MM.1S (cell line): Measurements from ENCODE around the gene IL2RA.

Source experiments
- DNase-seq: peaks from one replicate; pipeline ENCODE4 v3.0.0-alpha.2; 2015
- H2AFZ ChIP-seq: fragments of 300-600 bp; sonication (generic); 2 replicates; pipeline ENCODE4 v1.6.0; 2016; ENCODE audit warnings: antibody characterized with exemption, low read length
- H3F3A ChIP-seq: fragments of 300-600 bp; sonication (generic); 2 replicates; pipeline ENCODE4 v1.6.1; 2016; ENCODE audit warnings: mild to moderate bottlenecking, antibody characterized with exemption, low read length, moderate library complexity, mixed read lengths; ENCODE audit not compliant: insufficient read depth
- H3K27ac ChIP-seq: fragments of 300-600 bp; sonication (generic); 2 replicates; pipeline ENCODE4 v1.5.1; 2016; ENCODE audit warnings: mild to moderate bottlenecking, low read length
- H3K27me3 ChIP-seq: fragments of 300-600 bp; sonication (generic); replicated peaks from 2 replicates; pipeline ENCODE4 v1.6.0; 2016; ENCODE audit warnings: low read length; ENCODE audit not compliant: insufficient read depth
- H3K36me3 ChIP-seq: fragments of 300-600 bp; sonication (generic); replicated peaks from 2 replicates; pipeline ENCODE4 v1.6.1; 2016; ENCODE audit warnings: mild to moderate bottlenecking, low read length, mixed read lengths; ENCODE audit not compliant: insufficient read depth
- H3K4me1 ChIP-seq: fragments of 300-600 bp; sonication (generic); 2 replicates; pipeline ENCODE4 v1.6.1; 2016; ENCODE audit warnings: low read length, mixed read lengths
- H3K4me2 ChIP-seq: fragments of 300-600 bp; sonication (generic); 2 replicates; pipeline ENCODE4 v1.6.0; 2016; ENCODE audit warnings: low read depth, low read length
- H3K4me3 ChIP-seq: fragments of 300-600 bp; sonication (generic); 2 replicates; pipeline ENCODE4 v1.5.1; 2016; ENCODE audit warnings: low read length, mixed read lengths
- H3K79me2 ChIP-seq: fragments of 300-600 bp; sonication (generic); 2 replicates; pipeline ENCODE4 v1.6.1; 2016; ENCODE audit warnings: mixed run types, low read length, mixed read lengths
- H3K9ac ChIP-seq: fragments of 300-600 bp; sonication (generic); 2 replicates; pipeline ENCODE4 v1.6.1; 2016; ENCODE audit warnings: low read length, mixed read lengths
- H3K9me2 ChIP-seq: fragments of 300-600 bp; sonication (generic); replicated peaks from 2 replicates; pipeline ENCODE4 v1.6.1; 2016; ENCODE audit warnings: mild to moderate bottlenecking, low read length, mixed read lengths; ENCODE audit not compliant: insufficient read depth
- H3K9me3 ChIP-seq: fragments of 300-600 bp; sonication (generic); replicated peaks from 2 replicates; pipeline ENCODE4 v1.6.1; 2016; ENCODE audit warnings: mild to moderate bottlenecking, low read length, mixed read lengths; ENCODE audit not compliant: insufficient read depth
- H4K20me1 ChIP-seq: fragments of 300-600 bp; sonication (generic); 2 replicates; pipeline ENCODE4 v1.6.1; 2016; ENCODE audit warnings: mild to moderate bottlenecking, low read length, moderate library complexity, mixed read lengths; ENCODE audit not compliant: insufficient read depth
- CTCF ChIP-seq: fragments of 300-600 bp; sonication (generic); IDR thresholded peaks from 2 replicates; pipeline ENCODE4 v1.5.1; 2016; ENCODE audit warnings: antibody characterized with exemption, low read length, mixed read lengths
- EZH2 ChIP-seq: fragments of 300-600 bp; sonication (generic); optimal IDR thresholded peaks from 2 replicates; pipeline ENCODE3; 2017; ENCODE audit warnings: low read depth, mild to moderate bottlenecking, antibody characterized with exemption, low read length, mixed read lengths
- EZH2phosphoT487 ChIP-seq: fragments of 300-600 bp; sonication (generic); IDR thresholded peaks from 2 replicates; pipeline ENCODE4 v1.6.1; 2018; ENCODE audit warnings: antibody characterized with exemption, low read length

IL2RA gene

GRCh38 chr10:6077071-6077675 lies 15.0 kb upstream of the IL2RA start:
- no peaks in the 10 kb centered on the region for H3K36me3 ChIP-seq
- H3K79me2 ChIP-seq, result no peaks in the 10 kb centered on the region
- TF ChIP-seq EZH2phosphoT487 (no peak), EZH2 (no peak), CTCF (no peak)
- no peak overlapping the region for H3K9ac ChIP-seq
- no peaks in the 10 kb centered on the region for H3K4me1 ChIP-seq
- 0 out of 2 replicates have a peak, but pooled peaks cover 4% of the 10 kb centered on the region for H3K27me3 ChIP-seq
- H3F3A ChIP-seq, result no peaks in the 10 kb centered on the region
- no peak for DNase-seq
- H2AFZ ChIP-seq, result no peak overlapping the region
- no peak overlapping the region for H3K4me2 ChIP-seq
- no peak overlapping the region for H3K27ac ChIP-seq
- H3K4me3 ChIP-seq, result no peak overlapping the region
- no peaks in the 10 kb centered on the region for H3K9me3 ChIP-seq
- H4K20me1 ChIP-seq, result no peaks in the 10 kb centered on the region
- H3K9me2 ChIP-seq, result no peaks in the 10 kb centered on the region

GRCh38 chr10:6074489-6075301 lies 12.5 kb upstream of the IL2RA start:
- Histone ChIP-seq H3K4me3 (no peak overlapping the region), H4K20me1 (no peaks in the 10 kb centered on the region), H3K27ac (no peak overlapping the region), H3K79me2 (no peaks in the 10 kb centered on the region), H3K4me2 (no peak overlapping the region), H3K36me3 (no peaks in the 10 kb centered on the region), H3F3A (no peaks in the 10 kb centered on the region), H3K4me1 (0 out of 2 replicates have a peak, but pooled peaks cover under 1% of the 10 kb centered on the region), H3K9me2 (no peaks in the 10 kb centered on the region), H3K9ac (no peak overlapping the region), H3K27me3 (no peaks in the 10 kb centered on the region), H3K9me3 (no peaks in the 10 kb centered on the region), H2AFZ (no peak overlapping the region)
- no peak for DNase-seq
- TF ChIP-seq EZH2phosphoT487 (no peak), CTCF (no peak), EZH2 (no peak)

GRCh38 chr10:6072215-6072934 lies 10.2 kb upstream of the IL2RA start:
- Histone ChIP-seq H3K4me2 (no peak overlapping the region), H3K79me2 (no peaks in the 10 kb centered on the region), H4K20me1 (no peaks in the 10 kb centered on the region), H2AFZ (no peak overlapping the region), H3K4me3 (no peak overlapping the region), H3K27me3 (peaks cover 5% of the 10 kb centered on the region; the same call in 1 of the 2 replicates), H3K36me3 (no peaks in the 10 kb centered on the region), H3K9ac (no peak overlapping the region), H3K4me1 (peaks cover 13% of the 10 kb centered on the region), H3F3A (0 out of 2 replicates have a peak, but pooled peaks cover 5% of the 10 kb centered on the region), H3K27ac (no peak overlapping the region), H3K9me3 (no peaks in the 10 kb centered on the region), H3K9me2 (no peaks in the 10 kb centered on the region)
- TF ChIP-seq EZH2, result no peak
- no peak for DNase-seq
